ENCODE results near the gene WNT3. TPM values are rescaled to one million over a fixed set of nuclear protein-coding genes. Genes with fewer than 3 reads are reported as not detected.
A peak's percentile ranks its signal among the peaks of the same experiment; 100 is the strongest.
"Not testable (repeated sequence)": the region's sequence is repeated elsewhere in the genome, so short reads cannot be mapped to it uniquely, and the experiment has no call there.

Gene WNT3
- total and polyA plus RNA-seq, 2 donors (not counting 3 experiments of a cell fraction or from before 2014, with no cell fraction given), result 1.4 to 2.1 TPM

GRCh38 chr17:46841561-46842379 is 23.3 kb upstream of the WNT3 start:
- dilution Hi-C loops (cut with MboI; ENCODE audit: extremely low pct_ligation_motif_present, low sequenced_read_pairs) (no loop called here), intact Hi-C loops (cut with micrococcal nuclease) (loop anchor here (1.0 to 2.0 kb wide), 2 partner anchors 99 to 159 kb away; no protein-coding TSS in a partner anchor)
- H3K4me2 ChIP-seq (ENCODE audit: insufficient read depth, low read length), result no peak overlapping the region
- peaks cover 6 to 9% of the 10 kb centered on the region in 2 experiments for H3K27me3 ChIP-seq (ENCODE audit: control insufficient read depth in 2 of 2, insufficient read depth in 2 of 2, low read length in 2 of 2)
- no peaks in the 10 kb centered on the region for H3K36me3 ChIP-seq (ENCODE audit: control insufficient read depth in 2 of 2, extremely low read depth in 1 of 2, insufficient read depth in 2 of 2, low read length in 2 of 2)
- TF ChIP-seq POLR2A (IDR thresholded peaks at IDR 0.05; ENCODE audit: low read depth, low read length) (no peak), CTCF (IDR thresholded peaks at IDR 0.05; ENCODE audit: extremely low read depth in 1 of 2, insufficient read depth in 1 of 2, low read depth in 1 of 2, low read length in 2 of 2) (peak; percentile 74 to 93)
- no peak for DNase-seq (ENCODE audit: low read depth, low spot score)
- ChIA-PET CTCF (interaction anchor here (0.6 to 3.3 kb wide), 28 partner anchors 9 to 258 kb away, joined by 3 to 57 read pairs (median 4); no protein-coding TSS in a partner anchor), POLR2A (no interaction called here)
- no peak overlapping the region for H3K4me3 ChIP-seq (replicated peaks in 1 of 3; ENCODE audit: insufficient read depth in 1 of 3, low read depth in 1 of 3, low read length in 3 of 3)
- no peaks in the 10 kb centered on the region for H3K9me3 ChIP-seq (replicated peaks; ENCODE audit: control insufficient read depth, insufficient read depth, low read length)
- H2AFZ ChIP-seq (ENCODE audit: low read depth, low read length), result peak overlapping the region; percentile 39
- no TSS peak for BruUV-seq (replicated peaks)
- H4K20me1 ChIP-seq (replicated peaks; ENCODE audit: control insufficient read depth, extremely low read depth, insufficient read depth, low read length), result no peaks in the 10 kb centered on the region
- H3K27ac ChIP-seq (ENCODE audit: insufficient read depth, low read depth, low read length), result no peak overlapping the region
- H3K9me1 ChIP-seq (replicated peaks; ENCODE audit: control insufficient read depth, extremely low read depth, insufficient read depth, low read length), result no peaks in the 10 kb centered on the region
- H3K4me1 ChIP-seq (ENCODE audit: control insufficient read depth, extremely low read depth, insufficient read depth, low read length), result no peaks in the 10 kb centered on the region
- no peak overlapping the region for H3K9ac ChIP-seq (replicated peaks; ENCODE audit: extremely low read depth, insufficient read depth, low read length)
- FAIRE-seq, result no peak
- no peaks in the 10 kb centered on the region for H3K79me2 ChIP-seq (ENCODE audit: control insufficient read depth, insufficient read depth, low read length)

- H3K9ac ChIP-seq (replicated peaks; ENCODE audit: extremely low read depth, insufficient read depth, low read length); DNase-seq (ENCODE audit: low read depth, low spot score); intact Hi-C loops (cut with micrococcal nuclease); BruUV-seq (replicated peaks); H3K9me1 ChIP-seq (replicated peaks; ENCODE audit: control insufficient read depth, extremely low read depth, insufficient read depth, low read length); H3K27me3 ChIP-seq (ENCODE audit: control insufficient read depth in 2 of 2, insufficient read depth in 2 of 2, low read length in 2 of 2); H4K20me1 ChIP-seq (replicated peaks; ENCODE audit: control insufficient read depth, extremely low read depth, insufficient read depth, low read length); H3K4me2 ChIP-seq (ENCODE audit: insufficient read depth, low read length); POLR2A ChIA-PET; H3K9me3 ChIP-seq (replicated peaks; ENCODE audit: control insufficient read depth, insufficient read depth, low read length); H3K4me3 ChIP-seq (replicated peaks in 1 of 3; ENCODE audit: insufficient read depth in 1 of 3, low read depth in 1 of 3, low read length in 3 of 3); H3K27ac ChIP-seq (ENCODE audit: insufficient read depth, low read depth, low read length); dilution Hi-C loops (cut with MboI; ENCODE audit: extremely low pct_ligation_motif_present, low sequenced_read_pairs); H2AFZ ChIP-seq (ENCODE audit: low read depth, low read length); H3K36me3 ChIP-seq (ENCODE audit: control insufficient read depth in 2 of 2, extremely low read depth in 1 of 2, insufficient read depth in 2 of 2, low read length in 2 of 2); FAIRE-seq; H3K79me2 ChIP-seq (ENCODE audit: control insufficient read depth, insufficient read depth, low read length); H3K4me1 ChIP-seq (ENCODE audit: control insufficient read depth, extremely low read depth, insufficient read depth, low read length): not testable (repeated sequence)
- CTCF ChIA-PET, result interaction anchor here (1.2 to 3.3 kb wide), 6 partner anchors 14 to 102 kb away, joined by 3 to 57 read pairs (median 13); no protein-coding TSS in a partner anchor
These were observed 22.1 kb upstream of the WNT3 start for GRCh38 chr17:46840596-46840995.

Data from endothelial cell of umbilical vein (primary cell).